HL-60 (cell line): ENCODE measurements around the gene LNPEP.

Source experiments
- CTCF ChIP-seq: IDR thresholded peaks from one replicate; pipeline ENCODE4 v1.5.1; 2011; ENCODE audit warnings: low read length, control low read depth, inconsistent platforms; ENCODE audit not compliant: insufficient read depth
- POLR2AphosphoS5 ChIP-seq: IDR thresholded peaks from 2 replicates; pipeline ENCODE4 v1.6.1; 2012; ENCODE audit warnings: low read depth
- SPI1 ChIP-seq: IDR thresholded peaks from 2 replicates; pipeline ENCODE4 v1.6.1; 2012; ENCODE audit warnings: low read depth, mild to moderate bottlenecking, borderline replicate concordance

- no peak for TF ChIP-seq CTCF
- TF ChIP-seq POLR2AphosphoS5: no peak
- TF ChIP-seq SPI1: no peak
These were observed 9.4 kb downstream of the LNPEP start for GRCh38 chr5:96945144-96945897.
